ENCODE data around the gene CCNG1.

Gene CCNG1

GRCh38 chr5:163434401-163434866, 3.0 kb upstream of the CCNG1 start:
- TF ChIP-seq CTCF (IDR thresholded peaks at IDR 0.05; ENCODE audit: insufficient read depth, low read length) = no peak
- peak; percentile 55; the same call in 1 of the 2 replicates for TF ChIP-seq SPI1 (IDR thresholded peaks at IDR 0.05; ENCODE audit: borderline replicate concordance, low read depth)
- TF ChIP-seq POLR2AphosphoS5 (IDR thresholded peaks at IDR 0.05; ENCODE audit: low read depth) = no peak
- TF ChIP-seq GABPA (IDR thresholded peaks at IDR 0.05; ENCODE audit: low read depth) = no peak
- TF ChIP-seq REST (IDR thresholded peaks at IDR 0.05; ENCODE audit: insufficient replicate concordance, low read depth) = no peak
- Histone ChIP-seq H3K27me3 (ENCODE audit: insufficient read depth, poor library complexity, severe bottlenecking) (no peaks in the 10 kb centered on the region), H3K4me3 (replicated peaks; ENCODE audit: insufficient read depth, low read length) (no peak overlapping the region), H3K27ac (replicated peaks) (no peak overlapping the region)
- no peak for DNase-seq (ENCODE audit: low read depth in 1 of 2, low spot score in 1 of 2)

DNA sequence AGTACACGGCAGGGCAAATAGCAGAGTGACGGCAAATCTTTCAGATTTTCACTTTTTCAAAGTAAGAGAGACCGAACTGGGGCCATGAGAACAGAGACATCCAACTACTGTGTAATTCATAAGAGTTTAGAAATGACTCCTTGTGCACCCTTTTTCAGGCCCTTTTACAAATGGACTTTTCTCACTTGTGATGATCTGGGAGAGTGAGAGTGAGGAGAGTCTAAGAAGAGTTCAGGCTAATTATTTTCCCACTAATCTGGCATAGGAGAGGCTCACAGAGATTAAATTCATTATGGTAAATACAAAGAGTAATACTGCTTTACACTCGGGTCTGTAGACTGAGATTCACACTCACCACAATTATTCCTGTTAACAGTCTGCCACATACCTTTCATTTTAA, 880 bp upstream of the CCNG1 start:
- TF ChIP-seq POLR2AphosphoS5 (IDR thresholded peaks at IDR 0.05; ENCODE audit: low read depth) (no peak), SPI1 (IDR thresholded peaks at IDR 0.05; ENCODE audit: borderline replicate concordance, low read depth) (no peak), REST (IDR thresholded peaks at IDR 0.05; ENCODE audit: insufficient replicate concordance, low read depth) (no peak), CTCF (IDR thresholded peaks at IDR 0.05; ENCODE audit: insufficient read depth, low read length) (no peak), GABPA (IDR thresholded peaks at IDR 0.05; ENCODE audit: low read depth) (no peak)
- Histone ChIP-seq H3K27me3 (ENCODE audit: insufficient read depth, poor library complexity, severe bottlenecking) (no peaks in the 10 kb centered on the region), H3K4me3 (replicated peaks; ENCODE audit: insufficient read depth, low read length) (peak overlapping the region; percentile 74; the same call in 1 of the 2 replicates), H3K27ac (replicated peaks) (peak overlapping the region; percentile 61)
- DNase-seq (ENCODE audit: low read depth in 1 of 2, low spot score in 1 of 2) = no peak

- DNase-seq (ENCODE audit: low read depth in 1 of 2, low spot score in 1 of 2) = no peak
- Histone ChIP-seq H3K4me3 (replicated peaks; ENCODE audit: insufficient read depth, low read length) (peak overlapping the region; percentile 74), H3K27me3 (ENCODE audit: insufficient read depth, poor library complexity, severe bottlenecking) (no peaks in the 10 kb centered on the region), H3K27ac (replicated peaks) (peak overlapping the region; percentile 61)
- TF ChIP-seq GABPA (IDR thresholded peaks at IDR 0.05; ENCODE audit: low read depth) (no peak), CTCF (IDR thresholded peaks at IDR 0.05; ENCODE audit: insufficient read depth, low read length) (no peak), SPI1 (IDR thresholded peaks at IDR 0.05; ENCODE audit: borderline replicate concordance, low read depth) (no peak), REST (IDR thresholded peaks at IDR 0.05; ENCODE audit: insufficient replicate concordance, low read depth) (peak; percentile 18), POLR2AphosphoS5 (IDR thresholded peaks at IDR 0.05; ENCODE audit: low read depth) (0 out of 2 replicates have a peak, but pooled peaks have one; percentile 63)
Observed at GRCh38 chr5:163437011-163437308, 435 bp upstream of the CCNG1 start.

Data from HL-60 (cell line).